ENCODE data around the gene TRAK2.

The TRAK2 gene

DNA sequence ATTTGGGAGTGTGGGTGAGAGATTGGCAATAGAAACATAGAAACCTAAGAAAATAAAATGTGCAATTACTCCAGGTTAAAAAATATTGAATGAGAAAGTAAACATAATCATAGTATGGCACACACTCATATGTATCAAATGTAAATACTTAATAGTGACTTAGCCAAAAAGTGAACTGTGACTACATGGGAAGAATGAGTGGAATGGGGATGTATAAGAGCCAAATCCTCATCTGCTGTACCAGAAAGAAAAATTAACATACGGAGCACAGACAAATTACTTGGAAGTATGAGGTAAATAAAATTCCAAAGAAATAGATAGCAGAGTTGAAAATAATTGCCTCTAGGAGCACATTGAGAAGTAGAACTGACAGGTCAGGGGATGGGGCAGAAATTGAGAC is 98.1 kb downstream of the TRAK2 start:
- no peak for DNase-seq

DNA sequence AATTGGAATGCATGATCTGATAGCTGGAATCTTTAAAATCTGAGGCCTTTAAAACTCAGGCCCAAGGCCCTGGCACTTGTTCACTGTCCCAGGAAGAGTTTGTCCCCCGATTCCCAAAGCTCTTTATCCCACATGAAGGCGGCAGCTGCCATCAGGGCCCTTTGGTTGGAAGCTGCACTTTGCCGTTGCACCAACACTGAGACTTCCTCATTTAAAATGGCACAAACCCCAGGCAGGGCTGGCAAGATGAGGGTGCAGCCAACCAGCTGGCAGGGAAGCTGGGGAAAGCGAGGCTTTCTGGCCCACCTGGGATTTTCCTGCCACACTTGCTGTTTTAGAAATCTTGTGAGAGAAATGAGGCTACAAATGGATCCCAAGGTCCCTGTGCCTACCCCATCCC is 100.4 kb downstream of the TRAK2 start:
- no peak for DNase-seq

DNA sequence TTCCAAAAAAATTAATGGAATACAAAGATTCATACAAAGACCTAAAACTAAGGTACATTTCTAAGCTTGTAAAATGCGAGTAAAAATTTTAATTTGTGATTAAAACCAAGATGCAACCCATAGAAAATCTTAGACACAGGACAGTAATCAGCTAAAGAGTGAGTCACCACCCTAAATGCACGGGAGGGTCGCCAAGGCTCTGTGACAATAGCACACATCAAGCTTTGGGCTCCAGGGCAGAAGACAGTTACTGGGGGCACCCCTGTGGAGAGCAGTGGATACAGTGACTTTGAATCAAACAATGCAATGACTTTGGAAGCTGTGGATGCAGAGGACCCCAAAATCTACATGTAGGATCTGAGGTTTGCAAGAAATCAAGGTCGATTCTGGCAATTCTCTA is 101.7 kb downstream of the TRAK2 start:
- no peak for DNase-seq

DNA sequence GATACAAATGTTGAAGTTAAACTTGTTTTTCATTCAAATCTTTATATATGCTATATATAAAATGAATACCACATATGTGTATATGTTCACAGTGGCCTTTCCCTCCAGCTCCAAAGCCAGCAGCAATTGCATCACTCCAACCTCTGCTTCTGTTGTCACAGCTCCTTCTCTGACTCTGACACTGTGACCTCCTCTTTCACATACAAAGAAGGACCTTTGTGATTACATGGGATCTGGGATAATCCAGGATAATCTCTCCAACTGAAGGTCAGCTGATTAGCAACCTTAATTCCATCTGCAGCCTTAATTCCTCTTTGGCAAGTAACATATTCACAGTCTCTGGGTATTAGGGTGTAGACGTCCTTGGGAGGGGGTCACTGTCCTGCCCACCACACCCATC is 102.5 kb downstream of the TRAK2 start:
- DNase-seq, result no peak

DNA sequence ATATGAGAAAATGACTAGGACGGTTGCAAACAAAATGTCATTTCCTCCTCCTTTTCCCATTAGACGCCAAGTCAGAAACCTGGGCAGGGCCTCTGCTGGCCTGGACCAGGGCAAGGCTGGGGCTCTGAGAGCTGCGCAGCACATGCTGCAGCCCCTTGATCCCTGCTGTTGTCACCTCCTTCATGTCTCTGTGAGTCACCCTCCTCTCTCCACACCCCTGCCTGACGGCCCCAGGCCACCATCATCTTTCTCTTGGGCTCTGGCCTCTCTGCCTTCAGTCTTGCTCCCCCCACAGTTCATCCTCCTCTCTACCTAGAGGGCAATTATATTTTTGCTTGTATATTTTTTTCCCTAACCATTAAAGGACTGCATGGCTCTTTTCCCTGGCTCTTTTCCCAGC is 104.1 kb downstream of the TRAK2 start:
- DNase-seq, result no peak

DNA sequence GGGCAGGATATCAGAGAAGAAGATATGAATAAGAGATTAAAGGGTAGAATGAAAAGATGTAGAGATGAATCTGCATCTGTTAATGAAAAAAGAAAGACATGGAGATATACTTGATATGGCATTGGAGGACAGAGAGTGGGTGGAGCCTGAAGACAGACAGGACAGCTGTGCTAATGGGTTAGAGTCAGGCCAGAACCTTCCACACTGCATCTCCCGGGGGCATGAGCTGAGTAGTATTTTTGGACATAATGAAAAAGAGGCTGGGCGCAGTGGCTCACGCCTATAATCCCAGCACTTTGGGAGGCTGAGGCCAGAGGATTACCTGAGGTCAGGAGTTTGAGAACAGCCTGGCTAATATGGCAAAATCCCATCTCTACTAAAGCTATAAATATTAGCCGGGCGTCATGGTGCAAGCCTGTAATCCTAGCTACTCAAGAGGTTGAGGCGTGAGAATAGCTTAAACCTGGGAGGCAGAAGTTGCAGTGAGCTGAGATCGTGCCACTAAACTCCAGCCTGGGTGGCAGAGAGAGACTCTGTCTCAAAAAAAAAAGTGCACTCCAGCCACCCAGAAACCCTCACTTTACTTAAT is 105.5 kb downstream of the TRAK2 start:
- no peak for DNase-seq

DNA sequence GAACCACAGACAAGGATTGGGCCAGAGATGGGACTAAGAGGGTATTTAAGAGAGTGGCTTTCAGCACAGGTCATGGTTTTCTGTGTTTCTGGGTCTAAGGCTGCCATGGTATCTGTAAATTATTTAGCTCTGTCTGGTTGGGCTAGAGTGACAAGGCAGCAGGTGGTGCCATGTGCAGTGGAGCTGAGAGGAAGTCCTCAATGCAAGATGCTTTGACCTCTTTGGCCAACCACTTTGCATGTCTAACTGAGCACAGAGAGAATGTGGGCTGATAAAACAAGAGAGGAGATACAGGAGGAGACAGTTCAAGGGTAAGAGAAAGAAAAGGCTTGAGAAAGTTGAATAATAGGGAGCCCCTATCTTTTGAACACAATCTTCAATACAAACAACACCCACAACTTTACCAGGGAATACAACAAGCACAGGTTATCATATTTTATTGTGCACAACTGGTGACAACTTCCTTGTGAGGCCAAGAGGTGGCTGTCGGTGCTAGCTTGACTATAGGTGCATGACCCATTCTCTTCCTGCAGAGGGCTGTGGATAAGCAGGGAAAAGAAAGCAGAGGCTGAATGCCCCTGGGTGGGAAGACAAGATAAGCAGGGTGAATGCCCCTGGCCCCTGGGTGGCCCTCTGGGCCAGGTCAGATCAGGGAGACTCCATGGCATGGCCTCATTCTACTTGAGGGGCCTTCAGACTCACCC is 106.4 kb downstream of the TRAK2 start:
- no peak for DNase-seq

DNA sequence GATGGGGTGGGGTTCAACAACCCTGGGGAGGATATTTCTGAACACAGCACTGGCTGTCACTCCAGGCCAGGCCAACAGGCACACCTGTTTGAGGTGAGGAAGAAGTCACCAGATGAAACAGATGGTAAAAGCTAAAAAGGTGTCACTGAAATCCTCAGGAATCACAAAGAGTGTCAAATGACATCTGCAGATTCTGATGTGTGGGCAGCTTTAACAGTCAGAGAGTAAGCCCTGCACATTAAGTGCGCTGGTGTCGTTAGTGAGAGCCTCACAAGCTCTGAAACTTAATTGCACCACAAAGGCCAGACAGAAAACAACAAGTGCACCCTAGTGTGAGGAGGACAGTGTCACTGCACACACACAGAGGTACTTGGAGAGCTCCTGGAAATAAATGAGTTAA is 107.7 kb downstream of the TRAK2 start:
- DNase-seq, result no peak

DNA sequence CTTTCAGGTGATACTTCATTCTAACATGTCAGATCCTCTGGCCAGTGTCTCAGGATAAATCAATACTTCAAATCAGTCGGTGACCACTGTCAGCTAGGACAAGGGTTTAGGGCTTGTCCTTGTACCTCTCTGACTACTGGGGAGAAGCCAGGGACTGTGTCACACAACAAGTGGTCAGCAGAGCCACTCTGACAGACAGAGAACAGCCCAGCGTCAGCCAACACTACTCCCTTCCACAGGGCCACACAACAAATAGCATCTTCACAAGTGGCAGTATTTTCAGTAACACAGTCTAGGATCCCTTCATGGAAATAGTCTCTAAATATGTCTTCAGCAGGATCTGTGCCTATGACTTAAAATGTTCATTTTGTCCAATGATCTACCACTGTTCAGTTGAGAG is 108.3 kb downstream of the TRAK2 start:
- DNase-seq, result no peak

DNA sequence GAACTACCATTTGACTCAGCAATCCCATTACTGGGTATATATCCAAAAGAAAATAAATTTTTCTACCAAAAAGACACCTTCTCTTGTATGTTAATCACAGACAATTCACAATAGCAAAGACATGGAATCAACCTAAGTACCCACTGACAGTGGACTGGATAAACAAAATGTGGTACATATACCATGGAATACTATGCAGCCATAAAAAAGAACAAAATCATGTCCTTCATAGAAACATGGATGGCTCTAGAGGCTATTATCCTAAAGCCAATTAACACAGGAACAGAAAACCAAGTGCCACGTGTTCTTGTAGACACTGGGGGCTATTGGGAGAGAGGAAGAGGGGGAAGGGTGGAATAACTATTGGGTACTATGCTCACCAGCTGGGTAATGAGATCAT is 121.8 kb downstream of the TRAK2 start:
- DNase-seq, result no peak

DNA sequence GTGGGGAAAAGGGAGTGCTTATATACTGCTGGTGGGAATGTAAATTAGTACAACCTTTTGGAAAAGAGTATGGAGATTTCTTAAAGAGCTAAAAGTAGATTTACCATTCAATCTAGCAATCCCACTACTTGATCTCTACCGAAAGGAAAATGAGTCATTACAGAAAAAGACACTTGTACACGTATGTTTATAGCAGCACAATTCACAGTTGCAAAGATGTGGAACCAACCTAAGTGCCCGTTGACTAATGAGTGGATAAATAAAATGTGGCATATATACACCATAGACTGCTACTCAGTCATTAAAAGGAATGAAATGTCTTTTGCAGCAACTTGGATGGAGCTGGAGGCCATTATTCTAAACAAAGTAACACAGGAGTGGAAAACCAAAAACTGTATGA is 123.6 kb downstream of the TRAK2 start:
- no peak for DNase-seq
